ENCODE results near the gene DLK1.

The DLK1 gene

GRCh38 chr14:100765991-100766390 is 39.3 kb downstream of the DLK1 start:
- DNase-seq, result no peak

DNA sequence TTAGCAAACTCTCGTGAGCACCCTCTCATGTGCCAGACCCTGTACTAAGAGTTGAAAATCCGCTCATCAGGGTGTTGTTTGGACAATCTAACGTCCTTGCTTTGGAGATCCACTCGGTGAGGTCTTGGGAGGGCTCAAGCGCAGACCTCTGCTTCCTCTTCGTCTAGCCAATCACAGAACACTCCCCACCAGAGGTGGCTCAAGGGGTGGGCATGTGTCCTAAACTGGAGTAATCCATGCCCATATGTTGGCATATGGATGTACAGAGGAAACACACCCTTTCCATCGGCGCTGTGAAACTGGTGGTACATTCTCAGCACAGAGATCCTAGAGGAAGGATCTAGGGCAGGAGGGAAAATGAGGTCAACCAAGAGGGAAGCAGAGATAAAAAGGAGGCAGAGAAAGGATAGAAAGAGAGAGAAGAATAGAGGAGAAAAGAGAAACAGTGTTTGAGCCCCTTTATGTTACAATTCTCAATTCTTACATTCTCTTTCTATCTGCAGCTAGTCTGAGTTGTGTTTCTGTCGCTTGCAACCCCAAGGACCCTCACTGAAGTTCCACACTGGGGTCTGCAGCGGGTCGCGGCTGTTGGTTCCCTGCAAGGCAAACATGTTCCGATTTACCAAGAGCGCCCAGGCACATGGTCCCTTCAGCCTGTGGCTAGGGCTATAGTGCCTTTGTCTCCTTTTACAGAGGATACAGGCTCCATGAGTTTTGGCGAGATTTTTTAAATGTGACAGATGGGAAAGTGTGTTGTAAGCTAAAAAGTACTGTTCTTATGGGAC is 40.5 kb downstream of the DLK1 start:
- DNase-seq, result no peak

- DNase-seq, result no peak
Measured at GRCh38 chr14:100767788-100768536, 41.3 kb downstream of the DLK1 start.

DNA sequence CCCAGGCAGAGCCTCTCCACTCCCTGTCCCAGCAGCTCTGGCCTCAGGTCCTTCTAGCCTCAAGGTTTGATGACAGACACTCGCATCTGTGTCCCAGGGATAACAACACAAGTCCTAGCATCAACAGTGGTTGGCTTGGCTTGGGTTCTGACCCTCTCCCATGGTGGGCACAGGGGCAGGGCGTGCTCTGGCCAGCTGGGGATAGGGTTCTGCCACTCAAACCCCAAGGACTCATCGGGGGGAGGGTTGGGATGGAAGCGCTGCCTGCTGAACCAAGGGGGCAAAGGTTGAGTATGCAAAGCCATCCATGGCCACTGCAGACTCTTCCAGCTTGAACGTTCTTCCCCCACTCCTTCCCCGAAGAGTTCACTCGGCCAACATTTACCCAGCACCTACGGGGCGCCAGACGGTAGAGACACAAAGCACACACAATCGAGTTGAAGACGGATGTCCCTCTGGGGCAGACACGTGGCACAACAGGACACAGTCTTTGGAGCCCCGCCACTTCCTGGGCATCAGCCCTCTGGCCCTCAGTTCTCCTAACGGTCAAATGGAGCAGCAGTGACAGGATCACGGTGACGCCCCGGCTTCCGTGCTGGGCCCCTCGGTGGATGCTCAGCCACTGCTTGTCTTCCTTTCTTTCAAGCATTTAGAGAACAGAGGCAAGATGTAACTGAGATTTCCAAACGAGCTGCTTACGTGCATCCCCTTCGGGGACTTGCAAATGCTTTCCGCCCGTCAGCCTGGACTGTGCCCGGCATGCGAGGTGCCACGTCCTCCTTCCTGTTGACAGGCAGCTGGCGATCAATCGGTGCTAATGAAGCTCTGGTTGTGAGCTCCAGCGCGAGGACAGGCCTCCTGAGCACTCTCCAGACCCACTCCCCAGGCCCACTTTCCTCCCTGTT is 42.6 kb downstream of the DLK1 start:
- no peak for DNase-seq

GRCh38 chr14:100770046-100770445 is 43.4 kb downstream of the DLK1 start:
- DNase-seq, result no peak

DNA sequence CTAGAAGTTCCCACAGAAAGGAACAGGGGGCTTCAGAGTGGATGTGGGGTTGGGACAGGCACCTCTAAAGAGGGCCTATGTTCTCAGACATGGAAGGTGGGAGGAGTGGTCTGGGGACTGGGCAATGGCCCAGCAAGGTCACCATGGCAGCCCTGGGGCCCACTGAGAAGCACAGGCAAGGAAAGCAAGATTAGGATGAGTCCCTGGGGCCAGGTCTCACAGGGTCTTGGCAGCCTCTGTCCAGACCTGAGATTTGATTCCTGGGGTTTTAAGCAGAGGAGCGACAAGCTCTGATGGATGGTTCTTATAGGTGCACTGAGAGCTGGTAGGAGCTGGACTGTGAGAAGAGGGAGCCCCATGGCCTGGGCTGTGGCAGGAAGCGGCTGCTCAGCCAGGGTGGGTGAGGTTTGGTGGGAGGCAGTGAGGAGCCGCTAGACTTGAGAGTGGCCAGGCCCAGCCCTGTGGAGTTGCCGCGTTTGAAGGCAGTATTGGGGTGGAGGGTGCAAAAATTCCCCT is 44.0 kb downstream of the DLK1 start:
- DNase-seq, result no peak

GRCh38 chr14:100771121-100771800 is 44.6 kb downstream of the DLK1 start:
- DNase-seq, result no peak

- no peak for DNase-seq
Measured at GRCh38 chr14:100772607-100773165, 46.0 kb downstream of the DLK1 start.

- no peak for DNase-seq
Measured at GRCh38 chr14:100773331-100774163, 46.9 kb downstream of the DLK1 start.

GRCh38 chr14:100774164-100774537 is 47.5 kb downstream of the DLK1 start:
- DNase-seq, result no peak

GRCh38 chr14:100775351-100775830 is 48.7 kb downstream of the DLK1 start:
- no peak for DNase-seq

- no peak for DNase-seq
Measured at GRCh38 chr14:100775831-100776591, 49.3 kb downstream of the DLK1 start.

GRCh38 chr14:100776681-100777365 is 50.1 kb downstream of the DLK1 start:
- no peak for DNase-seq

GRCh38 chr14:100777366-100777817 is 50.7 kb downstream of the DLK1 start:
- DNase-seq, result no peak

- DNase-seq, result no peak
Measured at GRCh38 chr14:100777818-100778525, 51.3 kb downstream of the DLK1 start.

- DNase-seq, result no peak
Measured at GRCh38 chr14:100778526-100778882, 51.8 kb downstream of the DLK1 start.

DNA sequence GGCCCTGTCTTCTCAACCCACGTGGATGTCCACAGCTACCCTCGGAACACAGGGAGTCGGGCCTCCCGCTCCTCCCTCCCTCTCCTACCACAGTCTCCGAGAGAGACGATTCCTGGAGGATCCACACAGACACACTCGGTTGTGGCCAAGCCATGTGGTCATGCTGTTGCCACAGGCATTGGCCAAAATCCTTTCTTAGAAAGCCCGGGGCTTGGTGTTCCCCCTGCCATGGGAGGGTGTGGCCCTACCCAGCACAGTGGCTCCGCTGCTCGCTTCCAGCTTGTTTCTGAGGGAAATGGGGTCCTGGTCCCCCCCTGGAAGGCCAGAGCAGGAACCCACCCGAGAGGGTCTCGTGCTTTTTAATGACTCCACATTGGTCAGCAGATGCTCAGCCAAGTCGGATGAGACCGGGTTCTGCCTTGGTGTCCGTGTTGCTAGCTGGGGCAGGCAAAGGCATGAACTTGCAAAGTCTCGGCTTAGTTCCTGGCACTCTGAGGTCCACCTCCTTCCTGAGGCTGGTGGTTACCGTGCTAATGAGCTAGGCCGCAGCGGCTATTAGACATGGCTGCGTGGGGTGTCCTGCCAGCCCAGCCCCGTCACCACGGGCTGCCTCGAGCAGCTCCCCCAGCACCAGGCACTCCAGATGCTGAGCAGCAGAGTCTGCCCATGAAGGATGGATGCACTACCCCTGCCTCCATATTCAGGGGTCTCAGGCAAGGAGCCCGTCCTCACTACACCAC is 52.4 kb downstream of the DLK1 start:
- DNase-seq, result no peak

DNA sequence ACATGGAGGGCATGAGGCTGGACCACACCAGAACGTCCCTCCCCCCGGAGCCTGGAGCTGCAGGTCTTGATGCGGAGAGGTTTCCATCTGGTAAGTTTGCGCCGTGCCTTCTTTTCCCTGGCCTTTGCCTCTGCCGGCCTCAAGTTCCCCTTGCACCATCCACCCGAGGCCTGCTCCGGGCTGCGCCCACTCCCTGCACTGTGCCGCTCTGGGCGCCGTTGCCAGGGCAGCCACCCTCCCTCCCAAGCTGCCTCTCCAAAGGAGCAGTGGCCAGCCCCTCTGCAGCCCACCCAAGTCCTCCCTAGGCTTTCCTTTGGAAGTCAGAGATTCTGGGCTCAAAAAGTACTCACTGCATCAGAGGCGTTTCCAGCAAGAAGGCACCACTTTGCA is 53.0 kb downstream of the DLK1 start:
- DNase-seq, result no peak

Data from NCI-H2029 treated with DMSO at 0.1 percent for 48 hours (cell line).